ENCODE data around the gene SNCAIP.

GRCh38 chr5:122408592-122409224 lies 96.7 kb downstream of the SNCAIP start:
- TF ChIP-seq PHF8 (IDR thresholded peaks at IDR 0.05; ENCODE audit: borderline replicate concordance, low read length) (no peak), POLR2A (conservative IDR thresholded peaks at IDR 0.05) (no peak), ZNF274 (IDR thresholded peaks at IDR 0.05; ENCODE audit: borderline replicate concordance, low read depth, low read length) (no peak), ZBTB1 (CRISPR knock-in tag; IDR thresholded peaks at IDR 0.05; ENCODE audit: borderline replicate concordance, low read depth) (no peak), CEBPB (tag; IDR thresholded peaks at IDR 0.05) (no peak), ZNF354B (CRISPR knock-in tag; IDR thresholded peaks at IDR 0.05) (no peak), CHD2 (IDR thresholded peaks at IDR 0.05; ENCODE audit: low read depth, low read length) (no peak), RFX1 (IDR thresholded peaks at IDR 0.05) (no peak), MAX (CRISPR knock-in tag; IDR thresholded peaks at IDR 0.05) (no peak), USF2 (CRISPR knock-in tag; IDR thresholded peaks at IDR 0.05) (no peak), HDAC2 (IDR thresholded peaks at IDR 0.05) (no peak)
- TF ChIP-seq, protein P1, sequence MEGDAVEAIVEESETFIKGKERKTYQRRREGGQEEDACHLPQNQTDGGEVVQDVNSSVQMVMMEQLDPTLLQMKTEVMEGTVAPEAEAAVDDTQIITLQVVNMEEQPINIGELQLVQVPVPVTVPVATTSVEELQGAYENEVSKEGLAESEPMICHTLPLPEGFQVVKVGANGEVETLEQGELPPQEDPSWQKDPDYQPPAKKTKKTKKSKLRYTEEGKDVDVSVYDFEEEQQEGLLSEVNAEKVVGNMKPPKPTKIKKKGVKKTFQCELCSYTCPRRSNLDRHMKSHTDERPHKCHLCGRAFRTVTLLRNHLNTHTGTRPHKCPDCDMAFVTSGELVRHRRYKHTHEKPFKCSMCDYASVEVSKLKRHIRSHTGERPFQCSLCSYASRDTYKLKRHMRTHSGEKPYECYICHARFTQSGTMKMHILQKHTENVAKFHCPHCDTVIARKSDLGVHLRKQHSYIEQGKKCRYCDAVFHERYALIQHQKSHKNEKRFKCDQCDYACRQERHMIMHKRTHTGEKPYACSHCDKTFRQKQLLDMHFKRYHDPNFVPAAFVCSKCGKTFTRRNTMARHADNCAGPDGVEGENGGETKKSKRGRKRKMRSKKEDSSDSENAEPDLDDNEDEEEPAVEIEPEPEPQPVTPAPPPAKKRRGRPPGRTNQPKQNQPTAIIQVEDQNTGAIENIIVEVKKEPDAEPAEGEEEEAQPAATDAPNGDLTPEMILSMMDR (IDR thresholded peaks at IDR 0.05 in 2 of 3, conservative IDR thresholded peaks at IDR 0.05 in 1 of 3; ENCODE audit: insufficient read depth in 2 of 3, low read depth in 1 of 3, low read length in 3 of 3), result no peak
